Endothelial cell (in vitro differentiated cells): ENCODE measurements around the gene HAUS3. TPM values are rescaled to one million over a fixed set of nuclear protein-coding genes. Genes with fewer than 3 reads are reported as not detected.

ENCODE experiments used
- DNase-seq: peaks from one replicate; pipeline ENCODE4 v3.0.0; 2021; ENCODE audit warnings: low spot score
- H3K27ac Mint-ChIP-seq: one replicate; pipeline ENCODE4 v1.8.0; 2021; ENCODE audit warnings: mixed read lengths, inconsistent platforms; ENCODE audit not compliant: unreplicated experiment
- H3K27me3 Mint-ChIP-seq: one replicate; pipeline ENCODE4 v1.8.0; 2021; ENCODE audit warnings: mild to moderate bottlenecking, moderate library complexity, mixed read lengths, inconsistent platforms; ENCODE audit not compliant: unreplicated experiment
- H3K36me3 Mint-ChIP-seq: one replicate; pipeline ENCODE4 v1.8.0; 2021; ENCODE audit warnings: mild to moderate bottlenecking, low read depth, mixed read lengths, inconsistent platforms; ENCODE audit not compliant: unreplicated experiment
- H3K4me1 Mint-ChIP-seq: one replicate; pipeline ENCODE4 v1.8.0; 2021; ENCODE audit warnings: mild to moderate bottlenecking, mixed read lengths, inconsistent platforms; ENCODE audit not compliant: unreplicated experiment
- H3K4me3 Mint-ChIP-seq: one replicate; pipeline ENCODE4 v1.8.0; 2021; ENCODE audit warnings: mild to moderate bottlenecking, mixed read lengths, inconsistent platforms; ENCODE audit not compliant: unreplicated experiment
- H3K9me3 Mint-ChIP-seq: one replicate; pipeline ENCODE4 v1.8.0; 2021; ENCODE audit warnings: mixed read lengths, inconsistent platforms; ENCODE audit not compliant: unreplicated experiment
- total RNA-seq: library from RNA; stranded (reverse); fragmentation: NEBNext Ultra II Directional; extraction: Animal tissue kit (Norgen Biotek cat#: 25700); gene quantifications from one replicate; pipeline ENCODE4 v1.2.1, GENCODE V29; 2021; ENCODE audit not compliant: unreplicated experiment
- TF ChIP-seq, protein P1 (sequence below): fragments of 200-600 bp; sonication (generic); IDR thresholded peaks from one replicate; pipeline ENCODE4 v1.5.0; 2021; ENCODE audit warnings: antibody characterized with exemption; ENCODE audit not compliant: unreplicated experiment

Gene HAUS3
- total RNA-seq, 1 donor from 2014 or later = 16.2 TPM

DNA sequence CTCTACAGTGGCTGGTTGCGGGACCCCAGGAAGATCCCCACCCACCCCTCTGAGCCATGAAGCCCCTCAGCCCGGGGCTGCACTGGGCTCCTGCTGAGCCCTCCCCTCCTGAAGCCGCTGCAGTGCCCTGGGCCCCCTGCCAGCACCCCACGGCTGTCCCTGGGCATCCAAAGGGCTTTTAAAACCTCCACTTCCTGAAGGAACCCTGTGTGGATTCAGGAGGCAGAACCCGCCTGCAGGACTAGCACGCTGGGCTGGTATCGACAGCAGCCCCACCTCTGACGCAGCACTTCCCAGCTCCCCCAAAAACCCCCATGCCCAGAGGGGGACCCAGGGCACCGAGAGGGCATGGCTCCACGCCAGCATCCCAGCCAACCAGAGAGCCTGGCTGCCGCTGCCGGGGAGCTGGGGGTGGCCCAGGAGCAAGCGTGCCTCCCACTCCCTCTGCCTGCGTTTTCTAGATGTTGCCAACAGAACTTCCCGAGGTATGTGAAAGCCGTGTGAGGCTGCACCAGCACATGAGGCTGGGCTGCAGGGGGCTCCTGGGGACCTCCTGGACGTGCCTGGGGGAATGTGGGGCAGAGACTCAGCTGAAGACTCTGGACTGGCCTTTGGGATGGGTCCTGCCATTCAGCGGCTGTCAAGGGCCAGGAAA, 13.7 kb upstream of the HAUS3 start:
- no peaks in the 10 kb centered on the region for H3K9me3 Mint-ChIP-seq
- TF ChIP-seq, protein P1, sequence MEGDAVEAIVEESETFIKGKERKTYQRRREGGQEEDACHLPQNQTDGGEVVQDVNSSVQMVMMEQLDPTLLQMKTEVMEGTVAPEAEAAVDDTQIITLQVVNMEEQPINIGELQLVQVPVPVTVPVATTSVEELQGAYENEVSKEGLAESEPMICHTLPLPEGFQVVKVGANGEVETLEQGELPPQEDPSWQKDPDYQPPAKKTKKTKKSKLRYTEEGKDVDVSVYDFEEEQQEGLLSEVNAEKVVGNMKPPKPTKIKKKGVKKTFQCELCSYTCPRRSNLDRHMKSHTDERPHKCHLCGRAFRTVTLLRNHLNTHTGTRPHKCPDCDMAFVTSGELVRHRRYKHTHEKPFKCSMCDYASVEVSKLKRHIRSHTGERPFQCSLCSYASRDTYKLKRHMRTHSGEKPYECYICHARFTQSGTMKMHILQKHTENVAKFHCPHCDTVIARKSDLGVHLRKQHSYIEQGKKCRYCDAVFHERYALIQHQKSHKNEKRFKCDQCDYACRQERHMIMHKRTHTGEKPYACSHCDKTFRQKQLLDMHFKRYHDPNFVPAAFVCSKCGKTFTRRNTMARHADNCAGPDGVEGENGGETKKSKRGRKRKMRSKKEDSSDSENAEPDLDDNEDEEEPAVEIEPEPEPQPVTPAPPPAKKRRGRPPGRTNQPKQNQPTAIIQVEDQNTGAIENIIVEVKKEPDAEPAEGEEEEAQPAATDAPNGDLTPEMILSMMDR = no peak
- no peak for DNase-seq
- no peak overlapping the region for H3K4me3 Mint-ChIP-seq
- H3K36me3 Mint-ChIP-seq = peaks cover 23% of the 10 kb centered on the region
- H3K4me1 Mint-ChIP-seq = peaks cover 12% of the 10 kb centered on the region
- H3K27me3 Mint-ChIP-seq = peaks cover 17% of the 10 kb centered on the region
- no peak overlapping the region for H3K27ac Mint-ChIP-seq

DNA sequence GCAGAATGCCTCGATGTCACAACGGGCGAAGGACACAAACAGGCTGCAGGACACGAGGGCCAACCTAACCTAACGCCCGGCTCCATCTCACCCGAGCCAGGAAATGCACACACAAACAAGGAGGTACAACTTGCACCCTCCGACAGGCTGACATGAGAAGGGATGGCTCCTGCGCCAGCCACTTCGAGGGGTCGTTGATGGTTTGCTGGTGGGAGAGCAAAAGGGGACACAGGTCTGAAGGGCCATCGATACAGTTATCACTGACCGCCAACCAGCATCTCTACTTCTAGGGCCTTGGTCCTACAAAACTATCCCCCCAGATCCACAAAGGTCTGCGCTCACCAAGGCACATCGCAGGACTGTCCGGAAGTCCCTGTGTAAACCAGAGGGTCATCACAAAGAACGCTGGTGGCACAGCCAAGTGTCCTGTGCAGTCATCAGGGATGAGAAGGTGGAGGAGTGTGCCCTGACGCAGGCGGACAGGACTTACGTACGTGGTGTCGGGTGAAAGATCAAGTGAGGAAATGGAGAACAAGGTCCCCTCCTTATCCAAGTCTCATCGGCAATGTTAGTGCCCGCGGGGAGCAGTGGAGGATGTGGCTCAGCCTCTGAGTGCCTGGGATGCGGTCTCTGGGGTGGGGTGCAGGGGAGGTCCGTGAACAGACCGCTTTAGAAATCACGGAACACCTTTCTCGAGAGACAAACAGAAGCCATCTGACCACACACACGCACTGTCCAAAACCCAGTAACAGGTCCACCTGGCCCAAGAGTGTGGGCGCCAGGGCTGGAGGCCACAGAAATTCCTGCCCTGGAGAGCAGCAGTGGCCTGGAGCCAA, 13.0 kb upstream of the HAUS3 start:
- DNase-seq = no peak
- TF ChIP-seq, protein P1 = no peak
- no peaks in the 10 kb centered on the region for H3K9me3 Mint-ChIP-seq
- peaks cover 12% of the 10 kb centered on the region for H3K4me1 Mint-ChIP-seq
- no peak overlapping the region for H3K27ac Mint-ChIP-seq
- H3K27me3 Mint-ChIP-seq = peaks cover 18% of the 10 kb centered on the region
- no peak overlapping the region for H3K4me3 Mint-ChIP-seq
- peaks cover 23% of the 10 kb centered on the region for H3K36me3 Mint-ChIP-seq

- TF ChIP-seq, protein P1 = no peak
- Mint-ChIP-seq H3K27ac (no peak overlapping the region), H3K9me3 (no peaks in the 10 kb centered on the region), H3K36me3 (peaks cover 28% of the 10 kb centered on the region), H3K27me3 (peaks cover 18% of the 10 kb centered on the region), H3K4me1 (peaks cover 12% of the 10 kb centered on the region), H3K4me3 (peak overlapping the region; percentile 77)
- no peak for DNase-seq
These were observed 11.5 kb upstream of the HAUS3 start for GRCh38 chr4:2253160-2254084.

DNA sequence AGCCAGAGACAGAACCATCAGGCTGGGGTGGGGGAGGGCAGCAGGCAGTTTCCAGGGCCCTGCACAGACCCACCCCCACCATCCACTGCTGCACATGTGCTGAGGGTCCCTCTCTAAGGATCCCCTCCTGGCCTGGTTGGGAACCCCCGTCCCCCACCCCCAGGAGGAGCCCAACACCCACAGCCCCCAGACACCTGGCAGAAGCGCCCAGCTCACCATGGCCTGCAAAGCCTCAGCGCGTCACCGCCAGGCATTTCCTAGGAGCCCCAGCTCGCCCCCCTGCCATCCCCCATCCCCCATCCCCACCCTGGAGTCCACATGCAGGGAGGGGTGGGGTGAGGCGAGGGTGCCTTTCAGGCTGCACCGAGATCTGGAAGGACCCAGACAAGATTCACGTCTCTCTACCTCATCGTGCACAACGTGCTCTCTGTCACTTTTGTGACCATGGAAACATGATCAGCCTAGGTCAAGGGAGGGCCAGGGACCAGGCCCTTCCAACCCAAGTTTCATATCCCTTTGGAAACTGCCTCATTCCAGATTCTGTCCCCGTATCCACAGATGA, 10.7 kb upstream of the HAUS3 start:
- peak; percentile 2 for DNase-seq
- Mint-ChIP-seq H3K27me3 (peaks cover 21% of the 10 kb centered on the region), H3K4me3 (peak overlapping the region; percentile 77), H3K36me3 (peaks cover 25% of the 10 kb centered on the region), H3K4me1 (peaks cover 12% of the 10 kb centered on the region), H3K27ac (peak overlapping the region; percentile 24), H3K9me3 (no peaks in the 10 kb centered on the region)
- TF ChIP-seq, protein P1 = no peak
